ENCODE results near the gene ACOT13.
"Not testable (repeated sequence)": the region's sequence is repeated elsewhere in the genome, so short reads cannot be mapped to it uniquely, and the experiment has no call there.

The ACOT13 gene

GRCh38 chr6:24734166-24734565, 67.3 kb downstream of the ACOT13 start:
- no peak for DNase-seq

GRCh38 chr6:24734710-24735109, 67.8 kb downstream of the ACOT13 start:
- DNase-seq: not testable (repeated sequence)

- no peak for DNase-seq
Observed at GRCh38 chr6:24738741-24739140, 71.9 kb downstream of the ACOT13 start.

- DNase-seq: no peak
Observed at GRCh38 chr6:24740861-24741260, 74.0 kb downstream of the ACOT13 start.

GRCh38 chr6:24742216-24742738, 75.4 kb downstream of the ACOT13 start:
- no peak for DNase-seq

DNA sequence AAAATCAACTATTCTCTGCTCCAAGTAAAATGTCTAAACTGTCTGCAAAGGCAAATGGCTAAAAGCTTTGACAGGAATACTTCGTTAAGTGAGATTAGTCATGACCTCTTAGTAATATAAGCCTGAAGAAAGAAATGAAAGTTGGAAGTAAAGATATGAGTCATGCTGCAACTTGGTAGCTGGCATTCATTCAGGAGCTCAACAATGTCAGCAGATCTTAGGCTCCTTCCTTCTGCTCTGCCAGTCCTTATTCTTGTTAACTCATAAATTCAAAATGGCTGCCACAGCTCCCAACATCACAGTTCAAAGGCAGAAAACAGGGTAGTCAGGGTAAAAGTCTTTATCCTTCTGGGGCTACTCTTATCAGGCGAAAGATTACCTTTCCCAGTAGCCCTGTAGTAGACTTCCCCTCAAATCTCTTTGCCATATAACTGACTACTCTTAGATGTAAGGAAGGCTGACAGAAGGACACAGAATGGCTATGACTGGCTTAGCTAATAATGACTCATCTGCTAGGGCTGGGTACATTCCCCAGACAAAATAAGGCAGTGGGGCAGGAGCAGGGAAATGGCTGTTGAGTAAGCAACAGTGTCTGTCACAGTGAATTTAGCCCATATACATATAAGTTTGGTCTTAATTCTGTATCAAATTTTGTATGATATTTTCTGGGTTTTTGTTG, 76.5 kb downstream of the ACOT13 start:
- DNase-seq: no peak

DNA sequence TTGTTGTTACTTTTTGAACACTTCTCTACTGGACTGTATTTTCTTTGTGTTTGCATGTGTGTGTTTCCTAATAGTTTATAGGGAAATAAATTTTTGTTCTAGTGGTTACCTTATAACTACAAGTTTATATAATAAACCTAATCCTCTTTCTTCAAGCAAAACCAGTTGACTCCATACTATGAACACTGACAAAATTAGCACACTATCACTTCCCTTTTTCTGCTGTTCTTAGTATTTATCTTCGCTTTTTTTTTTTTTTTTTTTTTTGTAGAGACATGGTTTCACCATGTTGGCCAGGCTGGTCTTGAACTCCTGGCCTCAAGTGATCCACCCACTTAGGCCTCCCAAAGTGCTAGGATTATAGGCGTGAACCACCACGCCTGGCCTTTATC, 77.1 kb downstream of the ACOT13 start:
- DNase-seq: no peak

DNA sequence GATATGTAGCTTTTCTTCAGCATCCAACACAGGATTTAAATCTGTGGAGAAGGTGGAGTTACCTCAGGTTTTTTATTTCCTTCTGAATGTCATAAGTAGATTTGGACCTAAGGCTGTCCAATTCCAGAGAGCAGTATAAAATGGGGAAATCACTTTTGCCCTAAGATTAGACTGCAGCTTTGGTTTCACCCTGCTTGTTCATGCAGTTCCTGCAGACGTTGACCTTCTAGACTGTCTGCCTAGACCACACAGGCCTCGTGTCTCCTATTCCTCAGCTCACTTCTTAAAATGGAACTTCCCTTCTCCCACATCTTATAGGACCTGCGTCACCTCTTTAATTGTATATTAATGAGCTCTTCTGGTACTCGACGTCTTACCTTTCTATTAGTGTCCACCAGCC, 78.0 kb downstream of the ACOT13 start:
- DNase-seq: no peak

- no peak for DNase-seq
Observed at GRCh38 chr6:24749297-24749696, 82.4 kb downstream of the ACOT13 start.

DNA sequence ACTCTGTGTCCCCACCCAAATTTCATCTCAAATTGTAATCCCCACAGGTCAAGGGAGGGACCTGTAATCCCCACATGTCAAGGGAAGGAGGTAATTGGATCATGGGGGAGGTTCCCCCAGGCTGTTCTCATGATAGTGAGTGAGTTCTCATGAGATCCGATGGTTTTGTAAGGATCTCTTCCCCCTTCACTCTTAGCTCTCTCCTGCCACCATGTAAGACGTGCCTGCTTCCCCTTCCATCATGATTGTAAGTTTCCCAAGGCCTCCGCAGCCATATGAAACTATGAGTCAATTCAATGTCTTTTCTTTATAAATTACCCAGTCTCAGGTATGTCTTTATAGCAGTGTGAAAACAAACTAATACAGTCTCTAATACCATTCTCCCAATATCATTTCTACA, 84.0 kb downstream of the ACOT13 start:
- DNase-seq: not testable (repeated sequence)

- no peak for DNase-seq
Observed at GRCh38 chr6:24752503-24752902, 85.6 kb downstream of the ACOT13 start.

- DNase-seq: no peak
Observed at GRCh38 chr6:24752917-24753492, 86.1 kb downstream of the ACOT13 start.

- no peak for DNase-seq
Observed at GRCh38 chr6:24753545-24753944, 86.7 kb downstream of the ACOT13 start.

DNA sequence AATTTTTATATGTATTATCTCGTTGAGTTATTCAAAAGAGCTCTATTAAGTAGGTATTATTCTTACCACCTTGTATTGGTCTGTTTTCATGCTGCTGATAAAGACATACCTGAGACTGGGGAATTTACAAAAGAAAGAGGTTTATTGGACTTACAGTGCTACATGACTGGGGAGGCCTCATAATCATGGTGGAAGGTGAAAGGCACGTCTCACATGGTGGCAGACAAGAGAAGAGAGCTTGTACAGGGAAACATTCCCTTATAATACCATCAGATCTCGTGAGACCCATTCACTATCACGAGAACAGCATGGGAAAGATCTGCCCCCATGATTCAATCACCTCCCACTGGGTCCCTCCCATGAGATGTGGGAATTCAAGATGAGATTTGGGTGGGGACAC, 87.5 kb downstream of the ACOT13 start:
- not testable (repeated sequence) for DNase-seq

All from right forelimb (tissue), 1 donor.